Activated CD4-positive, alpha-beta T cell treated with anti-CD3 and anti-CD28 coated beads, Interleukin-2, amount 10 ng/mL, durations not matched to agents 24 days and 14 days (primary cell): Measurements from ENCODE around the gene MYL6. TPM values are rescaled to one million over a fixed set of nuclear protein-coding genes. Genes with fewer than 3 reads are reported as not detected.
"Not testable (repeated sequence)": the region's sequence is repeated elsewhere in the genome, so short reads cannot be mapped to it uniquely, and the experiment has no call there.

ENCODE experiments used
- DNase-seq: peaks from one replicate; pipeline ENCODE4 v3.0.0; 2022
- H3K27ac Mint-ChIP-seq: one replicate; pipeline ENCODE4 v1.8.0; 2022; ENCODE audit warnings: mild to moderate bottlenecking, mixed read lengths
- H3K27me3 Mint-ChIP-seq: one replicate; pipeline ENCODE4 v1.8.0; 2022; ENCODE audit warnings: mixed read lengths
- H3K36me3 Mint-ChIP-seq: one replicate; pipeline ENCODE4 v1.8.0; 2022; ENCODE audit warnings: low read depth, mild to moderate bottlenecking, mixed read lengths
- H3K4me1 Mint-ChIP-seq: one replicate; pipeline ENCODE4 v1.8.0; 2021; ENCODE audit warnings: mixed read lengths
- H3K4me3 Mint-ChIP-seq: one replicate; pipeline ENCODE4 v1.8.0; 2022; ENCODE audit warnings: mild to moderate bottlenecking, moderate library complexity, mixed read lengths
- H3K9me3 Mint-ChIP-seq: one replicate; pipeline ENCODE4 v1.8.0; 2021; ENCODE audit warnings: mixed read lengths
- intact Hi-C: fragments of 100-400 bp; cut with micrococcal nuclease; formaldehyde crosslinking; loops from one replicate; pipeline ENCODE4 v1.15.1; 2023
- total RNA-seq: library from RNA; stranded (reverse); gene quantifications from 2 replicates; pipeline ENCODE4 v1.2.3, GENCODE V29; 2022

The MYL6 gene
- total RNA-seq: 717 and 752 TPM in 2 replicates

DNA sequence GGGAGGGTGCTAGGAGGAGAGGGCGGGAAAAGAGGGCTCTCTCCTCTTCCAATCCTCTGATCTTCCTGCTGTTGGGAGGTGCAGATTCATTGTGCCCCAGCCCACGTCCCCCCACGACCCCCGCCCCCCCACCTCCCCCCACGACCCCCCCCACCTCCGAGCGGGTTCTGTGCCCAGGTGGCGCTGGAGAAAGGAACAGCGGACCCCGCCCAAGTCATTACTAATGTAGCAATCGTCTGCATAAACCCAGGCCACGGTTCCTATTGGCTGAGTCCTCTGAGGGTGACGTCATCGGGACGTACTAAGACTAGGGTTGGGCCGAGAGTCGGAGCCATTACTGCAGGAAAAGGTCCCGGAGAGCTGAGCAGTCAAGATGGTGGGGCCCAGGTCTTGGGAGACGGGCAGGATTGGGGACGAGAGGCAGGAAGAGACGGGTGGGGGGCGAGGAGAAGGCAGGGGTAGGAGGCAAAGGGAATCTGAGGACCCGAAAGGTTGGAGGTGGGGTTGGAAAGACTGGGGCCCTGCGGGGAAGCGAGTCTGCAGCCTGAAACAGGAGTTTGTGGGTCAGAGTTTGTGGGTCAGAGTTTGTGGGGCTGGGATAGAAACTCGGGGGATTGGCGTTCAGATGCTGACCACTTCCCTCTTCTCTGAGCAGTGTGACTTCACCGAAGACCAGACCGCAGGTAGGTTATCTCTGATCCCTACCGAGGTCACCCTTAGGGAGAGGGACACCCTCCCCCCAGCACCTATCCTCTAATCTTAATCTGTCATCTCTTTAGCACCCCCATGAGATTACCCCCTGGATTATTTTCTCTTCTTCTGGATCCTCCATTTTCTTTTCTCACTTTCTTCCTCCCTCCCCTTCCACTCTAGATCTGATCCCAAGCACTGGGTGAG, at the start of gene MYL6:
MYL6 (plus strand) TSS at position 331 of the 897 bp plus-strand sequence; CDS start at position 374, 43 bp downstream.
- Mint-ChIP-seq H3K9me3 (no peaks in the 10 kb centered on the region), H3K4me1 (peaks cover 45% of the 10 kb centered on the region), H3K4me3 (peak within 1 kb of the TSS; percentile 100), H3K27ac (peak within 1 kb of the TSS; percentile 94), H3K36me3 (peaks cover 56% of the 10 kb centered on the region), H3K27me3 (no peaks in the 10 kb centered on the region)
- DNase-seq: peak; percentile 98
- intact Hi-C loops: loop anchor here (1.0 kb wide), 1 partner anchor 40 kb away; the partner anchor contains the start of gene ZC3H10

DNA sequence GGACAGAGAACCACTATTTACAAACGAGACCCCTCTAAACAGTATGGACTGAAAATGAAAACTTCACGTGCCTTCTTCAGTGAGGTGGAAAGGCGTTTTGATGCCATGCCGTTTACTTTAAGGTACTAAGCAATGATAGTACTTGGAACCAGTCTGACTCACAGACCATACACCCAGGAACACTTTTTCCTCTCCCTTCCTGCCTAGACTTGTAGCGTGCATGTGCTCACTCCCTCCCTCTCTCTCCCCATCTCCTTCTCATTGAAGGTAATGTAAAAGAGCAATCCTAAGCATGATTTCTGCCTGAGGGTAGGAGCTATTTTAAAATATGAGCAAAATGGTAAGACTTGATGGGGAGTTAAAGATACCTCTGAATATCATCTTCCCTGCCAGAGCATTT, 47.6 kb upstream of the MYL6 start:
- H3K36me3 Mint-ChIP-seq: peaks cover 81% of the 10 kb centered on the region
- no peak overlapping the region for H3K27ac Mint-ChIP-seq
- peaks cover 22% of the 10 kb centered on the region for H3K4me1 Mint-ChIP-seq
- DNase-seq: no peak
- no peaks in the 10 kb centered on the region for H3K9me3 Mint-ChIP-seq
- H3K4me3 Mint-ChIP-seq: no peak overlapping the region
- intact Hi-C loops: no loop called here
- H3K27me3 Mint-ChIP-seq: no peaks in the 10 kb centered on the region

DNA sequence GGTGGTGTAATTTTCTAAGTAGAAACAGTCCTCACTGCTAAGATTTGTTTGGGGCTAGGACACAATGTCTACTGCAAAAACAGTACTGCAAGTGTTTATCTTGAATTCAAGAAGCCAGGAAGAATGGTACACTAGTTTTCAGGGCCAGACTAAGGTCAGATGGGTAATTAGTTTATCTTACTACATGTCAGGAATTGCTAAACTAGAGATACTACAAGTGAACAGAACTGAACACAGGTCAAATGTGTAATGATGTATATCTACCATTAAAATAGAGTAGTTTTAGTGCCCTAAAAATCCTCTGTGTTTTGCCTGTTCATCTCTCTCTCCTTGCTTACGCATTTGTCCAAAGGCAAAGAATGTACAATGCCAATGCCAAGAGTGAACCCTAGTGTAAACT, 44.1 kb upstream of the MYL6 start:
- H3K4me3 Mint-ChIP-seq: no peak overlapping the region
- H3K27me3 Mint-ChIP-seq: peaks cover 3% of the 10 kb centered on the region
- H3K27ac Mint-ChIP-seq: peak overlapping the region; percentile 29
- intact Hi-C loops: no loop called here
- H3K4me1 Mint-ChIP-seq: peaks cover 25% of the 10 kb centered on the region
- no peaks in the 10 kb centered on the region for H3K9me3 Mint-ChIP-seq
- H3K36me3 Mint-ChIP-seq: peaks cover 68% of the 10 kb centered on the region
- no peak for DNase-seq

DNA sequence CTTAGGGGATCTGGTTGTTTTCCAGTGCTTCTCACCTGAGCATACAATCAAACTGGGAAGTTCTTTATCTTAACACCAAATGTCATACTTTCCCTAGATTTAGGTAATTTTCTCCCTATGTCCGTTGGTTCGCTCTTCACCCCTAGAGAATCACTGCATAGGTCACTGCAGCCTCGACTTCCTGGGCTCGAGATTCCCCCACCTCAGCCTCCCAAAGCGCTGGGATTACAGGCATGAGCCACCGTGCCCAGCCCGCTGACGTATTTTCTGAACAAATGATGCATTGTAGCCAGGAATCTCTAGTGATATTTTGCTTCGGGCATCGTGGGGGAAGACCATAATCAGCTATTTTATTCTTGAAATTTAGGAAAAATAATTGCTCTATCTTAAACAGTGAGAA, 42.8 kb upstream of the MYL6 start:
- H3K9me3 Mint-ChIP-seq: no peaks in the 10 kb centered on the region
- H3K27ac Mint-ChIP-seq: peak overlapping the region; percentile 100
- no peak for DNase-seq
- peaks cover 35% of the 10 kb centered on the region for H3K4me1 Mint-ChIP-seq
- H3K4me3 Mint-ChIP-seq: peak overlapping the region; percentile 97
- peaks cover 3% of the 10 kb centered on the region for H3K27me3 Mint-ChIP-seq
- intact Hi-C loops: loop anchor here (5.0 kb wide), 2 partner anchors 288 to 522 kb away; partner anchors contain the start of gene DNAJC14
- H3K36me3 Mint-ChIP-seq: peaks cover 58% of the 10 kb centered on the region

DNA sequence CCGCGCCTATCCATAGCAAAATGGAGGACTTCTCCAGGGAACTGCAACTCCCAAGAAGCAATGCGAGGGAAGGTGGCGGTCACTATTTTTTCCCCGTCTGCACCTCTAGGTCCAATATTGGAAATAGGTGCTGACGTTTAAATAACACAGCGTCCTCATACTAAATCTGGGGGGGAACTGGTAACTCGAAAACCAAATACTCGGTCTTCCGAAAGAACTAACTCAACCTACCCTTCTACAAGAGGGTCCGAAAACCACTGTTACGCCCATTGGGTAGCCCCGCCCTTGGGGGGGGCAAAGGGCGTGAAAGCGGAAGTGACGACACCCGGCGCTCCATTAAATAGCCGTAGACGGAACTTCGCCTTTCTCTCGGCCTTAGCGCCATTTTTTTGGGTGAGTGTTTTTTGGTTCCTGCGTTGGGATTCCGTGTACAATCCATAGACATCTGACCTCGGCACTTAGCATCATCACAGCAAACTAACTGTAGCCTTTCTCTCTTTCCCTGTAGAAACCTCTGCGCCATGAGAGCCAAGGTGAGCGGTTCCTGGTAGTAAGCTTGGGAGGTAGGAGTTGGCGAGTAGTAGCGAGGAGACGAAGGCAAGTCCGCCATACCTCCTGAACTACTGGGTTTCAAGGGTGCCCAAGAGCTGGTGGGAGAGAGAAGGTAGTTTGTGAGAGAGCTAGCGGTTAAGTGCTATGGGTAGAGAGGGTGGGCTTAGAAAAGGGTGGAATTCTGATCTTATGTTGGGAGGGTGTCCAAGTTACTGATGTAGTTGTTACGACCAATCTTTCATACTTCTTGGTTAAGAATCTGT, 41.7 kb upstream of the MYL6 start, which contains the start of gene RPL41:
RPL41 (plus strand) TSS at position 367 of the 815 bp plus-strand sequence.
- peaks cover 35% of the 10 kb centered on the region for H3K4me1 Mint-ChIP-seq
- peak within 1 kb of the TSS; percentile 100 for H3K27ac Mint-ChIP-seq
- peaks cover 3% of the 10 kb centered on the region for H3K27me3 Mint-ChIP-seq
- H3K9me3 Mint-ChIP-seq: no peaks in the 10 kb centered on the region
- peaks cover 51% of the 10 kb centered on the region for H3K36me3 Mint-ChIP-seq
- intact Hi-C loops: loop anchor here (1.0 to 5.0 kb wide), 6 partner anchors 12 to 521 kb away; partner anchors contain the start of genes DNAJC14 and PA2G4
- peak within 1 kb of the TSS; percentile 97 for H3K4me3 Mint-ChIP-seq
- peak; percentile 99 for DNase-seq

DNA sequence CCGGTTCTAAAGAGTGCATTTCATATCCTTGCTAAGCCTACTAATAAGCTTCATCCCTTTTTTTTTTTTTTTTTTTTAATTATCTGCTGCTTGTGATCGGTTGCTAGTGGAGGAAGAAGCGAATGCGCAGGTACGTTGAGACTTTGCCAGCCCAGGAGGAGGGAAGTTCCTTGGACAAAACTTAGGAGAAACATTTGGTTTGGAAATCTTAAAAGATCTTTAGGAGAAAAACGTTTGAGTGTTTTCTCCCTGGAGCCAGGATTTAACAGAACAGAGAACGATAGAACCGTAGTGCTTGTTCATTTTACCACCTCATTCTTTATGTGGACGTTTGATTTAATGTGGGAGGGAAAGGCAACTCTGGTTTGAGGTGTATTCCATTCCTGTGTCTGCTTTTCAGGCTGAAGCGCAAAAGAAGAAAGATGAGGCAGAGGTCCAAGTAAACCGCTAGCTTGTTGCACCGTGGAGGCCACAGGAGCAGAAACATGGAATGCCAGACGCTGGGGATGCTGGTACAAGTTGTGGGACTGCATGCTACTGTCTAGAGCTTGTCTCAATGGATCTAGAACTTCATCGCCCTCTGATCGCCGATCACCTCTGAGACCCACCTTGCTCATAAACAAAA, 41.0 kb upstream of the MYL6 start:
- peaks cover 35% of the 10 kb centered on the region for H3K4me1 Mint-ChIP-seq

DNA sequence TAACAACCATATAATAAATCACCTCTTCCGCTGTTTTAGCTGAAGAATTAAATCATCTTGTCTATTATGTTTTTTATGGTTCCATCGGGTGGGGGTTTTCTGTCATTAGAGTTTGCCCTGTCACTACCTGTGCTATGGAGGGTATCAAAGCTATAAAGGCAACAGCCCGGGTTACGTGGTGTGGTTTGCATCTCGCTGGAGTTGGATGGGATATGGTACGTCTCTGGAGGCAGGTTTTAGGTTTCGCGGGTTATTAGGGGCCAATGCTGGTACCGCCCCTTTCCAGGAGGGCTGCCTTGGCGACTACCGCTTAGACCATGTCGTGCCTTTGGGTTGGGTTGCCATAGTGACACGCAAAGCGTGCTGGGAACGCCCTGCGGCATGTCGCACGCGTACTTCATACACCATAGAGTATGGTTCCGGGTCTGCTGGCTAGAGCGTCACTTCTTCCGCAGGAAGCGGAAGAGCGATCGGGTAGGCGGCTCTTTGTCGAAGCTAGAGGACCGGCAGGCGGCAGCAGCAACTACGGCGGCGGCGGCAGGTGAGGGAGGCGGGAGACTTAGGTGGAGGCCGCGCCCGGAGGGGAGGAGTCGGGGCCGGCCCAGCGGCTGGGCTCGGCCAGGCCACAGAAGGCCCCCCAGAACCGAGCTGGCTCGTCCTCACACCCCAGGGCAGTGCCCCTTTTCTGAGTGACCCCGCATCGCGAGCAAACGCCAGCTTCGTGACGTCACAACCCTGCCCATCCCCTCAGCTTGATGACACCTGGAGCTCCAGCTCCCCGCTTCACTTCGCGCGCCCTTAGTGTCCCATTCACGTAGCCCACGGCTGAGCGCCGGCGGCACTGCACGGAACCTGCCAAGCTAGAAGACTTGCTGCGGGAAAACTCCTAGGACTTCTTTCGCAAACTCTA, 40.1 kb upstream of the MYL6 start, which contains the start of gene ZC3H10:
ZC3H10 (plus strand) TSS at position 489 of the 910 bp plus-strand sequence. CDS start 2,297 bp downstream, outside the sequence.
- peak; percentile 99 for DNase-seq
- Mint-ChIP-seq H3K36me3 (peaks cover 42% of the 10 kb centered on the region), H3K9me3 (no peaks in the 10 kb centered on the region), H3K4me1 (peaks cover 35% of the 10 kb centered on the region), H3K27ac (peak within 1 kb of the TSS; percentile 100), H3K4me3 (peak within 1 kb of the TSS; percentile 97), H3K27me3 (peaks cover 3% of the 10 kb centered on the region)
- intact Hi-C loops: loop anchor here (1.0 to 5.0 kb wide), 12 partner anchors 8 to 570 kb away; partner anchors contain the start of genes ANKRD52, CS, DNAJC14 and MYL6

More for the DNA sequence above, 41.0 kb upstream of the MYL6 start:
- not testable (repeated sequence) for H3K27me3 Mint-ChIP-seq, H3K9me3 Mint-ChIP-seq
- DNase-seq: peak; percentile 64
- intact Hi-C loops: loop anchor here (5.0 kb wide), 2 partner anchors 290 to 520 kb away; partner anchors contain the start of gene DNAJC14
- peak overlapping the region; percentile 97 for H3K4me3 Mint-ChIP-seq
- H3K36me3 Mint-ChIP-seq: peaks cover 51% of the 10 kb centered on the region
- peak overlapping the region; percentile 100 for H3K27ac Mint-ChIP-seq

DNA sequence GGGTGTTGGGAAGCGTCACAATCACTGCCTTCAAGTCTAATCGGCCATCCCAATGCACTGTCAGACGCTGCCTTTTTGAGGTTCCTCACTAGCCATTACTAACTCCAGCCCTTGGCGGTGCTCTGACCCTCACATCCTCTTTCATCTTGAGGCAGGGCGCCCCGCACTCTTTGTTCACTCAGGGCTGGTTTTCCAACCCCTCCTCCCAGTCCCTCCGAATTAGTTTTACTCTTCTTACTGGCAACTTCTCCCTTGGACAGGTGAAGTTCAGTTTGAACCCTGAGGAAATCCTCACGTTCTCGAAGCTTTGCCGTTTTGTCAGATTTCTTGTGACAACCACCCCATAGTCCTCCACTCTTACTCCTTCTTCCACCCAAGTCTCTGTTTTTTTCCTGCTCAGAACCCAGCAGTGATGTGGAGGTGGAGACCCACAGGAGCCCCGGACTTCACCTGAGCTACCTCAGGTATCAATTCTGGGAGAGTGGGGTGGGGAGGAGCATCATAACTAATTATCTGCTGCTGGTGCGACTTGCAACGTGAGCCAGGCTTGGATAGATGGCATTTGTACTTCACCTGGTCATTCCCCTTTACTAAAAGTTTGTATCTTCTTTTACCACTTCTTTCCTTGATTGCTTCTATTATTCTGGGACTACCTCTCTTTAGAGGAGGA, 39.3 kb upstream of the MYL6 start:
- H3K4me1 Mint-ChIP-seq: peaks cover 36% of the 10 kb centered on the region
- intact Hi-C loops: loop anchor here (1.0 to 5.0 kb wide), 14 partner anchors 7 to 569 kb away; partner anchors contain the start of genes ANKRD52, CS, DNAJC14 and MYL6
- no peak for DNase-seq
- peak overlapping the region; percentile 97 for H3K4me3 Mint-ChIP-seq
- peak overlapping the region; percentile 100 for H3K27ac Mint-ChIP-seq
- H3K36me3 Mint-ChIP-seq: peaks cover 35% of the 10 kb centered on the region
- no peaks in the 10 kb centered on the region for H3K9me3 Mint-ChIP-seq
- peaks cover 3% of the 10 kb centered on the region for H3K27me3 Mint-ChIP-seq

DNA sequence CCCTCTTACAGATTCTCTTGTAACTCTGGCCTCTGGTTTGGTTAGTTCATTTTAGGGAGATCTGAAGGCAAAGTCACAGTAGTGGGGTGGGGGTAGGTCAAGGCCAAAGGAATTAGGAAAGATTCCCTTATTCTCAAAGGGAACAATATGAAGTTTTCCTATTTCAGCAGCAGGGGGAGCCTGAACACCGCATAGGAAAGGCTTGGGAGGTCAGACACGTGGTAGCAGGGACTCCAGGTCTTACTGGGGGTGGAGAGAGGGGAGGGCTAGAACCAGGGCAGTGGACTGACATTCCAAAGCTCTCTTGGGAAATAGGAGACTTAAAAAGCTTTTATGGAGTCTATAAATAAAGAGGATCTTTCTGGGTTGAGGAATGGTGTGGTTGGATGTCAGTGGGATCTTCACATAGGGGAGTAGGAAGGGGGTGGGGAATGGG, 38.8 kb upstream of the MYL6 start:
- Mint-ChIP-seq H3K9me3 (no peaks in the 10 kb centered on the region), H3K27ac (peak overlapping the region; percentile 100), H3K4me3 (peak overlapping the region; percentile 97), H3K36me3 (peaks cover 29% of the 10 kb centered on the region), H3K27me3 (peaks cover 3% of the 10 kb centered on the region), H3K4me1 (peaks cover 38% of the 10 kb centered on the region)
- intact Hi-C loops: loop anchor here (1.0 to 5.0 kb wide), 9 partner anchors 70 to 518 kb away; partner anchors contain the start of genes ANKRD52, CS, DNAJC14 and NABP2
- peak; percentile 89 for DNase-seq

DNA sequence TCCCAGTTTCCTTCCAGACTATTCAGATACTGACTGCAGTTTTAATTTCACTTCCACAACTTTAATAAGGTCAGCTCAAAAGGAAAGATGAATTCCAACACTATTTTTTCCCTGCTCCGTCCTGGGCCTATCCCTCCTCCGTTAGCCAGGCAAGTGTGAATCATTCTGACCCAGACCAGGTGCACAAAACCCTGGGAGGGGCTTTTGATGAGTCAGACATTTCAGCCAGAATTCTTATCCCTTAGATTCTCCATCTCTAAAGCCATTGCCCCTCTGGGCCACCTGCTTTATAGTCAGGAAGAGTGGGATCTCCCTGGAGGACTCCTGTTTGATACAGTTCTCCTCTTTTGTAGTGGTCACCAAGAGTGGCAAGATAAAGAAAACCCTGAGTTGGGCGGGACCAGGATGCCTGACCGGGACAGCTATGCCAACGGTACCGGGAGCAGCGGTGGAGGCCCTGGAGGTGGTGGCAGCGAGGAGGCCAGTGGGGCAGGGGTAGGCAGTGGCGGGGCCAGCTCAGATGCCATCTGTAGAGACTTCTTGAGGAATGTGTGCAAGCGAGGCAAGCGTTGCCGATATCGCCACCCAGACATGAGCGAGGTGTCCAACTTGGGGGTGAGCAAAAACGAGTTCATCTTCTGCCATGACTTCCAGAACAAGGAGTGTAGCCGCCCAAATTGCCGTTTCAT, 37.9 kb upstream of the MYL6 start:
- H3K36me3 Mint-ChIP-seq: peaks cover 25% of the 10 kb centered on the region
- H3K27me3 Mint-ChIP-seq: peaks cover 3% of the 10 kb centered on the region
- H3K9me3 Mint-ChIP-seq: no peaks in the 10 kb centered on the region
- DNase-seq: no peak
- intact Hi-C loops: loop anchor here (10.0 kb wide), 1 partner anchor 1634 kb away; the partner anchor contains the start of genes CDK4 and MARCHF9
- no peak overlapping the region for H3K4me3 Mint-ChIP-seq
- H3K27ac Mint-ChIP-seq: no peak overlapping the region
- peaks cover 39% of the 10 kb centered on the region for H3K4me1 Mint-ChIP-seq

DNA sequence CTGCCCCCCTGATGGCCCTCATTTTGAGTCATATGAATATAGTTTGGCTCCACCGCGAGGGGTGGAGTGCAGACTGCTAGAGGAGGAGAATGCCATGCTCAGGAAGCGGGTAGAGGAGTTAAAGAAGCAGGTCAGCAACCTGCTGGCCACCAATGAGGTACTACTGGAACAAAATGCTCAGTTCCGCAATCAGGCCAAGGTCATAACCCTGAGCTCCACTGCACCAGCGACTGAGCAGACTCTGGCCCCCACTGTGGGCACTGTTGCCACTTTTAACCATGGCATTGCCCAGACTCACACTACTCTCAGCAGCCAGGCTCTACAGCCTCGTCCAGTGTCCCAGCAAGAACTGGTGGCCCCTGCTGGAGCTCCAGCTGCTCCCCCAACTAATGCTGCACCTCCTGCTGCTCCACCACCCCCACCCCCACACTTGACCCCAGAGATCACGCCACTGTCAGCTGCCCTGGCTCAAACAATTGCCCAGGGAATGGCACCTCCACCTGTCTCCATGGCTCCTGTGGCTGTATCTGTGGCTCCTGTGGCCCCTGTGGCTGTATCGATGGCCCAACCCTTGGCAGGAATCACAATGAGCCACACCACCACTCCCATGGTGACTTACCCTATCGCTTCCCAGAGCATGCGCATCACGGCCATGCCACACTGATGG, 36.8 kb upstream of the MYL6 start:
- intact Hi-C loops: loop anchor here (10.0 kb wide), 1 partner anchor 1633 kb away; the partner anchor contains the start of genes CDK4 and MARCHF9
- H3K4me3 Mint-ChIP-seq: no peak overlapping the region
- H3K36me3 Mint-ChIP-seq: peaks cover 27% of the 10 kb centered on the region
- H3K4me1 Mint-ChIP-seq: peaks cover 42% of the 10 kb centered on the region
- no peak for DNase-seq
- no peaks in the 10 kb centered on the region for H3K9me3 Mint-ChIP-seq
- peaks cover 3% of the 10 kb centered on the region for H3K27me3 Mint-ChIP-seq
- no peak overlapping the region for H3K27ac Mint-ChIP-seq
